HG03159 (cell line): ENCODE measurements around the gene MYRFL.
"Not testable (repeated sequence)": the region's sequence is repeated elsewhere in the genome, so short reads cannot be mapped to it uniquely, and the experiment has no call there.

ENCODE experiments used
- ATAC-seq: cut with Tn5 transposase; IDR thresholded peaks from one replicate; pipeline ENCODE4 v1.9.1; 2021; ENCODE audit warnings: mild to moderate bottlenecking, moderate library complexity; ENCODE audit not compliant: unreplicated experiment

Gene MYRFL

DNA sequence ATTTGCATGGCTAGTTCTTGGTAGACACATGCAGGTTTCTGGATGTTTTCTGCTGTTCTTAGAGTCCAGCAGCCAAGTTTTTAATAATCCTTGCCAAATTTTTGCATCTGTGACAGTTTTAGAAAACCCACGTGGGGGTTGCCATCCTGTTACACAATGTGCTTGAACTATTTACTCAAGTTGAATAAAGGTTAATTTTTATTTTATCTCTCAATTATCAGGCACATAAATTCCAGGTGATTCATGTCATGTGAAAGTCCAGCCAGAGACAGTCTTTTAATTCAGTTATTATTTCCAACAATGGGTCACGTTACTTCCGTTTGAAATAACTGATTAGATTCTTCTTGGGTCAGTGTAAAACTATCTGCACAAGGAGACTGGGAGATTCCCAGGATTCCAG is 15.7 kb downstream of the MYRFL start:
- ATAC-seq = no peak

DNA sequence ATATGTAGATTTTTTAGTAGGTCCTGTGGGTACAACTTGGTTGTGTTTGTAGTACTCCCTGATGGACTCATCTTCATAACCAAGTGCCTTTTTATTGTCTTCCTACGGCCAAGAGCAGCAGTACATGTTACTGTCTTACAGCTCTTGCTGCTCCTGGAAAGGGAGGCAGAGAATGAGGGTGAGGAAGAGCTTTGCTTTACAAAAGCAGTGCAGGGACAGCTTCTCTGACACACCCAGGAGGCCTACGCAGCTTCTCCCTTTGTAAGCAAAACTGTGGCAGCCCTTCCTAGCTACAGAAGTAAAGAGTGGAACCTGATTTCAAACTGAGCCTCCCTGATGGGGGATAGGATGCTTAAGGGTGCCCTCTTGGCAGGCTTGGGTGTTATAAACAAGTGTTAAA is 18.6 kb downstream of the MYRFL start:
- no peak for ATAC-seq

- no peak for ATAC-seq
Measured at GRCh38 chr12:69844416-69844815, 19.4 kb downstream of the MYRFL start.

- ATAC-seq = no peak
Measured at GRCh38 chr12:69844836-69845235, 19.8 kb downstream of the MYRFL start.

GRCh38 chr12:69846976-69847375 is 21.9 kb downstream of the MYRFL start:
- ATAC-seq = no peak

GRCh38 chr12:69851976-69852375 is 26.9 kb downstream of the MYRFL start:
- ATAC-seq = no peak

DNA sequence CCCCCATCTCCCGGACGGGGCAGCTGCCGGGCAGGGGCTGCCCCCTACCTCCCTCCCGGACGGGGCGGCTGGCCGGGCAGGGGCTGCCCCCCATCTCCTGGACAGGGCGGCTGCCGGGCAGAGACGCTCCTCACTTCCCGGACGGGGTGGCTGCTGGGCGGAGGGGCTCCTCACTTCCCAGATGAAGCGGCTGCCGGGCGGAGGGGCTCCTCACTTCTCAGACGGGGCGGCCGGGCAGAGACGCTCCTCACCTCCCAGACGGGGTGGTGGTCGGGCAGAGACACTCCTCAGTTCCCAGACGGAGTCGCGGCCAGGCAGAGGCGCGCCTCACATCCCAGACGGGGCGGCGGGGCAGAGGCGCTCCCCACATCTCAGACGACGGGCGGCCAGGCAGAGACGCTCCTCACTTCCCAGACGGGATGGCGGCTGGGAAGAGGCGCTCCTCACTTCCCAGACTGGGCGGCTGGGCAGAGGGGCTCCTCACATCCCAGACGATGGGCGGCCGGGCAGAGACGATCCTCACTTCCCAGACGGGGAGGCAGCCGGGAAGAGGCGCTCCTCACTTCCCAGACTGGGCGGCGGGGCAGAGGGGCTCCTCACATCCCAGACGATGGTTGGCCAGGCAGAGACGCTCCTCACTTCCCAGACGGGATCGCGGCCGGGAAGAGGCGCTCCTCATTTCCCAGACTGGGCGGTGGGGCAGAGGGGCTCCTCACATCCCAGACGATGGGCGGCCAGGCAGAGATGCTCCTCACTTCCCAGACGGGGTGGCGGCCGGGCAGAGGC is 28.3 kb downstream of the MYRFL start:
- ATAC-seq = not testable (repeated sequence)

- no peak for ATAC-seq
Measured at GRCh38 chr12:69866698-69867097, 41.7 kb downstream of the MYRFL start.

- no peak for ATAC-seq
Measured at GRCh38 chr12:69868695-69869094, 43.7 kb downstream of the MYRFL start.

GRCh38 chr12:69872804-69873203 is 47.8 kb downstream of the MYRFL start:
- no peak for ATAC-seq

GRCh38 chr12:69873429-69873828 is 48.4 kb downstream of the MYRFL start:
- ATAC-seq = no peak

DNA sequence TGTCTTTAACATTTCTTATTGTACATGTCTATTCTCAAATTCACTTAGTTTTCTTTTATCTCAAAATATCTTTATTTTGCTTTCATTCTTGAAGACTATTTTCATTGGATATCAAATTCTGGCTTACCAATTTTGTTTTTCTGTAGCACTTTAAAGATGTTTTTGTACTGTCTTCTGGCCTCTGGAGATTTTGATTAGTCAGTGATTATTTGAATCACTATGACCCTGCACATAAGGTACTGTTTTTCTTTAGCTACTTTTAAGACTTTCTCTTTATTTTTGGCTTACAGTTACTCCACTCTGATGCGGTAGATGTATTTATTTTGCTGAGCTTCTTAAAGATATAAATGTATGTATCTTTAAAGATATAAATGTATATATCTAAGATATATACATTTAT is 49.6 kb downstream of the MYRFL start:
- ATAC-seq = no peak

DNA sequence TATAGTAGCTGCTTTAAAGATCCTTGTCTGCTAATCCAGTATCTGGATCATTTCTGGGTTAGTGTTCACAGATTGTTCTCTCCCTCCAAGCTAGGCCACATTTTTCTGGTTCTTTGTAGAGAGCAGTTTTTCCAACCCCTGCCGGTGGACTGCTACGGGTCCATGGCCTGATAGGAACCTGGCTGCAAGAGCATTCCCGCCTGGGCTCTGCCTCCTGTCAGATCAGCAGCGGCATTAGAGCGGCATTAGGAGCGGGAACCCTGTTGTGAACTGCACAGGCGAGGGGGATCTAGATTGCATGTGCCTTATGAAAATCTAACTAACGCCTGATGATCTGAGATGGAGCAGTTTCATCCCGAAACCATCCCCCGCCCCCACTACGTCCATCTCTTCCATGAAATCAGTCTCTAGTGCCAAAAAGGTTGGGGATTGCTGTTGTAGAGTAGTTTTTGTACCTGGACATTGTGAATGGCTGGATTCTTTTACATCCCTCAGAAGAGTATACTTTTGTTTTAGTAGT is 50.4 kb downstream of the MYRFL start:
- ATAC-seq = no peak

- peak; percentile 93 for ATAC-seq
Measured at GRCh38 chr12:69879007-69879960, 54.3 kb downstream of the MYRFL start.

DNA sequence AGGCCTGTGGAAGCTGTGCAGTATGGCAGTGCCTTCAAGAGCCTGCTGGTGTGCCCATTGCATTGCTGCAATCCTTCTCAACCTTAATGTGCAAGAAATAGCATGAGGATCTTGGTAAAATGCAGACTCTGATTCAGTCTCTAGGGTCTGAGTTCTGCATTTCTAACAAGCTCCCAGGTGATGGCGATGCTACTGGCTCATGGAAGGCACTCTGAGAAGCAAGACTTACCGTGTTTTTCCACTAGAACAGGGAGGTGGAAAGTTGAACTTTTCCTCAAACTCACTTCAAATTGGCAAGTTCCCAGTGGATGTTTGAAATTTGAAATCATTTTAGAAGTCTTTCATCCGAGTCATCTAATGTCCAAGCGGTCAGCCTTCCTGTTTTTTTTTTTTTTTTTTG is 55.5 kb downstream of the MYRFL start:
- ATAC-seq = no peak

- ATAC-seq = no peak
Measured at GRCh38 chr12:69881771-69882170, 56.7 kb downstream of the MYRFL start.

DNA sequence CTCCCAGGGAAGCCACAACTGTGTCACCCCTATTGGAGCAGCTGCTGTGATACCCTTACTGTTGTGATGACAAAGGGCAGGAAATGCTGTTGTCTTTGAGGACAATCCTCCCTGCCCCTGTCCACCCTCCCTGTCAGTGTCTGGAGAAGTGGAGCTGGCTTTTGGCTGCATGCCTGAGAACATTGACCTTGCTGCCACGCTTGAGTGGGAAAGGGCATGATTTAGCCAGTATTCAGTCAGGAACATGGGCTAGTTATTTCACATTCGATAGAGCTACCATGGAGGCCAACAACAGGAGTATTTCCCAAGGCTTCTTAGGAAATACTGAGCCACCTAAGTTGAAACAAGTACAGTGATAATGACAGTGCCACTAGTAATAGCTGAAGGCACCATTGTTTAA is 59.4 kb downstream of the MYRFL start:
- ATAC-seq = no peak

DNA sequence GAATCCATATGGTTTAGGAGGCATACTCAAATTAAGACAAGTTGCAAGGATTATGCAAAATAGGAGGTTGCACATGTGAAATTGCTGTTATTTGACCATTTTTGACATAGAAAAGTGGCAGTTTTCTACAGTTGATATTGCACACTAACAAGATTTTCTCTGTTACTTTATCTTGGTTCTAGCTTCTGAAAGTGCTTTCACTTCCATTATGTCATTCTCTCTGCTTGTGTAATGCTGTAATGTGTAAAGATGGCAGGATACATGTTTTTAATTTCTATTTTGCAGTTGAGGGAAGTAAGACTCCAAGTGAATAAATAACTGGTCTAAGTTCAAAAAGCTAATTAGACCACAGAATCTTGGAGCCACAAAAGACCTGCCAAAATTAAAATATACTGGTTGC is 60.6 kb downstream of the MYRFL start:
- ATAC-seq = peak; percentile 78

- ATAC-seq = no peak
Measured at GRCh38 chr12:69886109-69886508, 61.1 kb downstream of the MYRFL start.

GRCh38 chr12:69886715-69887114 is 61.7 kb downstream of the MYRFL start:
- no peak for ATAC-seq

- ATAC-seq = no peak
Measured at GRCh38 chr12:69888901-69889300, 63.9 kb downstream of the MYRFL start.
